Thyroid gland (tissue), 4 donors: ENCODE measurements around the gene ABCA3. TPM values are rescaled to one million over a fixed set of nuclear protein-coding genes. Genes with fewer than 3 reads are reported as not detected.

Source experiments
- DNase-seq, 2 donors: peaks; one replicate each; pipeline ENCODE4 v3.0.0-alpha.2; 2019
- H3K27ac ChIP-seq, 3 donors: fragments of 200-600 bp; sonication (generic); 1 replicate in 2 of 3; 2 replicates in 1 of 3; pipeline ENCODE4 v1.5.1; 2016 to 2019; ENCODE audit warnings: mild to moderate bottlenecking in 1 of 3, moderate library complexity in 1 of 3
- H3K27me3 ChIP-seq: fragments of 200-600 bp; sonication (generic); one replicate; pipeline ENCODE4 v1.5.1; 2019
- H3K36me3 ChIP-seq, 2 donors: fragments of 200-600 bp; sonication (generic); one replicate each; pipeline ENCODE4 v1.5.1; 2016 to 2019
- H3K4me1 ChIP-seq, 2 donors: fragments of 200-600 bp; sonication (generic); one replicate each; pipeline ENCODE4 v1.5.1; 2017 to 2019
- H3K4me3 ChIP-seq, 3 donors: fragments of 200-600 bp; sonication (generic); replicated peaks in 1 of 3; 1 replicate in 2 of 3; 2 replicates in 1 of 3; pipeline ENCODE4 v1.5.1; 2016; ENCODE audit warnings: mild to moderate bottlenecking in 1 of 3
- H3K9me3 ChIP-seq: fragments of 200-600 bp; sonication (generic); one replicate; pipeline ENCODE4 v1.5.1; 2017
- CTCF ChIP-seq, 6 experiments: fragments of 200-600 bp in 3 of 6; fragments of 450-650 bp in 3 of 6; sonication (generic) in 3 of 6; IDR thresholded peaks; one replicate each; pipeline ENCODE4 v1.5.1; 2016 to 2019; ENCODE audit warnings: antibody characterized with exemption in 6 of 6, mild to moderate bottlenecking in 2 of 6, inconsistent platforms in 1 of 6, moderate library complexity in 1 of 6
- POLR2A ChIP-seq, 2 donors: fragments of 450-650 bp; IDR thresholded peaks; one replicate each; pipeline ENCODE4 v1.6.1; 2017; ENCODE audit warnings: antibody characterized with exemption in 2 of 2, mild to moderate bottlenecking in 2 of 2, moderate library complexity in 1 of 2
- WGBS, 2 donors: methylation state at CpG; one replicate each; pipeline ENCODE4 v1.1.5; 2017; 5-methylcytosine and 5-hydroxymethylcytosine counted together
- intact Hi-C: fragments of 100-400 bp; cut with DNase I; formaldehyde crosslinking; loops from one replicate; pipeline ENCODE4 v1.15.1; 2023
- total RNA-seq, 4 donors: library from RNA; depleted of rRNA; stranded (reverse); fragments of >200 nt; gene quantifications; one replicate each; pipeline ENCODE4 v1.2.3, GENCODE V29; 2016

ABCA3 gene
- total RNA-seq, 4 donors from 2014 or later = 36.5 to 66.7 (median 60.4) TPM

GRCh38 chr16:2282866-2283555, 57.5 kb downstream of the ABCA3 start:
- Histone ChIP-seq H3K36me3 (peaks cover 21 to 66% of the 10 kb centered on the region in 2 donors), H3K9me3 (no peaks in the 10 kb centered on the region), H3K27ac (no peak overlapping the region), H3K4me1 (no peaks in the 10 kb centered on the region), H3K4me3 (no peak overlapping the region), H3K27me3 (no peaks in the 10 kb centered on the region)
- 88 to 90% methylated on average over 8 of the region's 26 CpGs for WGBS, 2 donors
- intact Hi-C loops = no loop called here
- no peak for DNase-seq
- TF ChIP-seq POLR2A (IDR thresholded peaks at IDR 0.05) = no peak
- no peak for TF ChIP-seq CTCF (IDR thresholded peaks at IDR 0.05)

DNA sequence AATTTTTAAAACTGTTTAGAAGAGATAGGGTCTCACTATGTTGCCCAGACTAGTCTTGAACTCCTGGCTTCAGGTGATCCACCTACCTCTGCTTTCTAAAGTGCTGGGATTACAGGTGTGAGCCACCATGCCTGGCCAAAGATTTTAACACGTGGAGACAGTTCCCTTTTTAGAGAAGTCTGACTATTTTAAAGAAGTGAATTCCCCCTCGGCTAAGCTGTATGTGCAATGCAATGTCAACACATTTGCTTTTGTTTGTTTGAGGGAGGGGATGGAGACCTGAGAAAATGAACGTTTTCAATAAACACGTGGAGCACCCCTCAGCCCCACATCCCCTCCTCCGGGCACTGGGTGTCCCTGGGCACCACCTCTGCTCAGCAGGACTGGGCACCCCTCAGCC, 58.3 kb downstream of the ABCA3 start:
- intact Hi-C loops = no loop called here
- H3K27ac ChIP-seq = no peak overlapping the region
- no peaks in the 10 kb centered on the region for H3K9me3 ChIP-seq
- no peak for TF ChIP-seq POLR2A (IDR thresholded peaks at IDR 0.05)
- TF ChIP-seq CTCF (IDR thresholded peaks at IDR 0.05) = no peak
- DNase-seq = no peak
- H3K4me1 ChIP-seq = no peaks in the 10 kb centered on the region
- WGBS, 2 donors = 79 to 85% methylated on average over 5 of the region's 5 CpGs
- no peak overlapping the region for H3K4me3 ChIP-seq
- H3K27me3 ChIP-seq = no peaks in the 10 kb centered on the region
- peaks cover 21 to 61% of the 10 kb centered on the region in 2 donors for H3K36me3 ChIP-seq

- H3K4me1 ChIP-seq = no peaks in the 10 kb centered on the region
- TF ChIP-seq CTCF (IDR thresholded peaks at IDR 0.05) = no peak
- no peak for TF ChIP-seq POLR2A (IDR thresholded peaks at IDR 0.05)
- no peak for DNase-seq
- no peak overlapping the region for H3K27ac ChIP-seq
- H3K9me3 ChIP-seq = no peaks in the 10 kb centered on the region
- H3K4me3 ChIP-seq = no peak overlapping the region
- no peaks in the 10 kb centered on the region for H3K27me3 ChIP-seq
- WGBS, 2 donors = 87 to 91% methylated on average over 19 to 21 of the region's 24 CpGs
- intact Hi-C loops = no loop called here
- H3K36me3 ChIP-seq = peaks cover 20 to 59% of the 10 kb centered on the region in 2 donors
Observed at GRCh38 chr16:2280981-2281542, 59.5 kb downstream of the ABCA3 start.

DNA sequence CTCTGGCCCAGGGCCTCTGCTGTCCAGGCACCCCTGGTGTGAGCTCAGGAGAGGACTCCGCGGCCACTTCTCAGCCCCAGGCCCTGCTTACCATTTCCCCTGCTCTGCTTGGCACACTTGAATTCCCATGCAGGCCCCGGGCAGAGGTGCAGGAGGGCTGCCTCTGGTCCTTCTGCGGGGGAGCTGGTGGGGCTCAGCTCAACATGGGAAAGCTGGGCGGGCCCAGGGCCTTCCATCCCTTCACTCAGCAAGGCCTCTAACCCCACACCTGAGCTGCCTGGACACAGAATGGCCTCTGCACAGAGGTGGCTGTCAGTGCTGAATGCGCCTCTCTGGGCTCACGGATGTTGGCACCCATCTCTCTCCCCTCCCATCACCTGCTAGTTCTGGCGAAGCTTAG, 60.1 kb downstream of the ABCA3 start:
- Histone ChIP-seq H3K27me3 (no peaks in the 10 kb centered on the region), H3K36me3 (peaks cover 20 to 61% of the 10 kb centered on the region in 2 donors), H3K9me3 (no peaks in the 10 kb centered on the region), H3K4me1 (no peaks in the 10 kb centered on the region), H3K27ac (no peak overlapping the region), H3K4me3 (no peak overlapping the region)
- intact Hi-C loops = no loop called here
- no peak for DNase-seq
- WGBS, 2 donors = 91 to 100% methylated on average over 2 to 8 of the region's 8 CpGs
- TF ChIP-seq POLR2A (IDR thresholded peaks at IDR 0.05) (no peak), CTCF (IDR thresholded peaks at IDR 0.05) (no peak)
